Measurements from ENCODE around the gene ADGRE1.

ADGRE1 gene

GRCh38 chr19:6987850-6988249 lies 100.5 kb downstream of the ADGRE1 start:
- Histone ChIP-seq H3K9ac (ENCODE audit: low read depth, low read length) (no peak overlapping the region), H3K36me3 (ENCODE audit: control insufficient read depth, insufficient read depth, low read length) (no peaks in the 10 kb centered on the region), H3K27me3 (ENCODE audit: control insufficient read depth, insufficient read depth, low read length) (no peaks in the 10 kb centered on the region), H3K4me1 (ENCODE audit: control insufficient read depth, insufficient read depth, low read length) (no peaks in the 10 kb centered on the region), H3K4me3 (ENCODE audit: low read depth, low read length) (no peak overlapping the region), H3K9me3 (ENCODE audit: control insufficient read depth, insufficient read depth, low read length) (peaks cover 78% of the 10 kb centered on the region), H3K27ac (ENCODE audit: low read depth, low read length) (no peak overlapping the region)

- Histone ChIP-seq H3K4me1 (ENCODE audit: control insufficient read depth, insufficient read depth, low read length) (no peaks in the 10 kb centered on the region), H3K9me3 (ENCODE audit: control insufficient read depth, insufficient read depth, low read length) (peaks cover 78% of the 10 kb centered on the region), H3K27me3 (ENCODE audit: control insufficient read depth, insufficient read depth, low read length) (no peaks in the 10 kb centered on the region), H3K27ac (ENCODE audit: low read depth, low read length) (no peak overlapping the region), H3K4me3 (ENCODE audit: low read depth, low read length) (no peak overlapping the region), H3K36me3 (ENCODE audit: control insufficient read depth, insufficient read depth, low read length) (no peaks in the 10 kb centered on the region), H3K9ac (ENCODE audit: low read depth, low read length) (no peak overlapping the region)
These were observed 100.9 kb downstream of the ADGRE1 start for GRCh38 chr19:6988257-6988656.

Measured in HUES48 (cell line).